ENCODE data around the gene NCAPD2.
A peak's percentile ranks its signal among the peaks of the same experiment; 100 is the strongest.
"Not testable (repeated sequence)": the region's sequence is repeated elsewhere in the genome, so short reads cannot be mapped to it uniquely, and the experiment has no call there.

Gene NCAPD2

DNA sequence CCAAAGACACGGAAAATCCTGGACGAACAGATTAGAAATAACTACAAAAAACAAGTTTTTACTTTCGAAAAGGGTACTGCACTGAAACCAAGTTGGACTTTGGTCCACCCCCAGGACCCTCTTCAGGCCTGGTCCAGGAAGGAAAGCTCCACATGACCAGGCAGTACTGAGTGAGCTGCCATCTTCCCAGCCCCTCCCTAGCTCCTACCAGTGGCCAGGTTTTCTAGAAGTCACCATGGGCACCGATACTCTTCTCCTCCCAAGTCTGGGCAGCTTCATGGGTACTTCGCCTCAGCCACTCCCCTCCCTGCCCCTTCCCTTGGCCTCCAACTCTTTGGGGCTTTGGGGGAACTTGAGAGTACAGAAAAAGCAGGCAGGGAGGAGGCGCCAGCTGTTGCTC is 30.0 kb upstream of the NCAPD2 start:
- no peak for DNase-seq

DNA sequence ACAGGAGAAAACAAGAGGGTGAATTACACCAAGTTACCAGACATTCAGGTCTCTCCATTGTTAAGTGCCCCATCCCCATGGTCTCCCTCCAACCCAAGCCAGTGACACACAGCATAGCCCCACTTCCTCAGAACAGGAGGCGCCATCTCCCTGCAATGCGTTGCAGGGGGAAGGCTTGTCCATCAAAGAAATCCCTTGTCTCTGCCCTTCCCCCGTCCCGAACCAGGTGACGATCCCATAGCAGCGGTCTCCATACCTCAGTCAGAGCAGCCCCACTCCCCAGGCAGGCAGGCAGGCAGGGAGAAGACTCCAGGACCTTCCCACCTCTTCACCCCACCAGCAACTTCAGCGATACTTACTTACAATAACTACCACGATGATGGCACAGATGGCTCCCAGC is 29.4 kb upstream of the NCAPD2 start:
- DNase-seq = no peak

DNA sequence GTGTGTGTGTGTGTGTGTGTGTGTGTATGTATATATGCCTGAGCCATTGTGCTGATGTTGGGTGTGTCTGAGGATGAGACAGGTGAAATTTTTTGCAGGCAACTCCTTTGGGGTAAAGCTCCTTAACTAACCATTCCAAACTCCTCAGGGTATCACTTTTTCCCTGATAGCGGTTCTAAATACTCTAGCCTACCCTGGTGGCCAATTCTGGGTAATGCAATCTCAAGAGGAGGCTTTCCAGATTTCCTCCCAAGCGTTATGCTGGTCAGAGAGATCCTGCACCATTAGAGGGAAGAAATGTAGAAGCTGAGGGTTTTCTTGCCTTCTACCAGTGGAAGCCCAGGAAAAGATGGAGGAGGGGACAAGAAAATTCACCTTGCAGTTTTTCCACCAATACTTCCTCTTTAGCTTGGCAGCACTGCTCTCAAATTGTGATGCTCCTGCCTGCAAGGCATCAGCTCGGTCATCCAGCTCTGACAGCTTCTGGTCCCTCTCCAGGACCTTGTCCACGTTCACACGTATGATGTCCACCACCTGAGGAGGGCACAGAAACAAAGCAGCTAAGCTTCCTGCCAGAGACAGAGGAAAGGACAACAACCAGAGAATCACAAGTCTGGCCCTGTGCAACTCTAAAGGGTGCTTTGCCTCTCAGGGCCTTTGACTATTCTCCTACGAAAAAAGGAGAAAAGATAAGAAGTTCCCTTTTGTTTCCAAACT is 28.3 kb upstream of the NCAPD2 start:
- DNase-seq = peak; percentile 58

DNA sequence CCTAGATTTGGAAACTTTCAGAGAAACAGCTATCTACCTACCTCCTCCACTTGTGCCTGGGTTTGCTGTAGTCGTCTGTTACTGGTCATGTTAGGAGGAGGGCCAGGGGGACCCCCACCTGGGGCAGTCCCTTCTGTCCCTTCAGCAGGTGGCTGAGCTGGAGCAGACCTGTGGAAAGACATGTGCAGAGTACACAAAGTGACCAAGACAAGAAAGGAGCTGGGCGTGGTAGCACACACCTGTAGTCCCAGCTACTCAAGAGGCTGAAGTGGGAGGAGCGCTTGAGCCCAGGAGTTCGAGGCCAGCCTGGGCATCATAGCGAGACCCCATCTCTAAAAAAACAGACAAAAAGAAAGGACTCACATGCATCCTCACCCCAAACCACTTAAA is 27.7 kb upstream of the NCAPD2 start:
- DNase-seq = no peak

DNA sequence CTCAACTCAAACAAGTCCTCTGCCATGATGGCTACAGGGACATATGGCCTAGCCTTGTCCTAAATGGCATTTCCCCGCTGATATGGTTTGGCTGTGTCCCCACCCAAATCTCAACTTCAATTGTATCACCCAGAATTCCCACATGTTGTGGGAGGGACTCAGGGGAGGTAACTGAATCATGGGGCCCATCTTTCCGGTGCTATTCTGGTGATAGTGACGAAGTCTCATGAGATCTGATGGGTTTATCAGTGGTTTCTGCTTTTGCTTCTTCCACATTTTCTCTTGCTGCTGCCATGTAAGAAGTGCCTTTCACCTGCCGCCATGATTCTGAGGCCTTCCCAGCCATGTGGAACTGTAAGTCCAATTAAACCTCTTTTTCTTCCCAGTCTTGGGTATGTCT is 27.2 kb upstream of the NCAPD2 start:
- DNase-seq = not testable (repeated sequence)

DNA sequence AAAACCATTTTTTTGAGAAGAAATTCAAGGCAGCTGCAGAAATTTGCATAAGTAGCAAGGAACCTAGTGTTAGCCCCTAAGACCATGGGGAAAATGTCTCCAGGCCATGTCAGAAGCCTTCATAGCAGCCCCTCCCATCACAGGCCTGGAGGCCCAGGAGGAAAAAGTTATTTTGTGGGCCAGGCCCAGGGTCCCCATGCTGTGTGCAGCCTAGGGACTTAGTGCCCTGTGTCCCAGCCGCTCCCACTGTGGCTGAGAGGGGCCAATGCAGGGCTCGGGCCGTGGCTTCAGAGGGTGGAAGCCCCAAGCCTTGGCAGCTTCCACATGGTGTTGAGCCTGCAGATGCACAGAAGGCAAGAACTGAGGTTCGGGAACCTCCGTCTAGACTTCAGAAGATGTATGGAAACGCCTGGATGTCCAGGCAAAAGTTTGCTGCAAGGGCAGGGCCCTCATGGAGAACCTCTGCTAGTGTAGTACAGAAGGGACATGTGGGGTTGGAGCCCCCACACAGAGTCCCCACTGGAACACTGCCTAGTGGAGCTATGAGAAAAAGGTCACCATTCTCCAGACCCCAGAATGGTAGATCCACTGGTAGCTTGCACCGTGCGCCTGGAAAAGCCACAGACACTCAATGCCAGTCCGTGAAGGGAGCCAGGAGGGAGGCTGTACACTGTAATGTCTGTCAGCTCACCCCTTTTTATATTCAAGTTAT is 26.2 kb upstream of the NCAPD2 start:
- DNase-seq = not testable (repeated sequence)

DNA sequence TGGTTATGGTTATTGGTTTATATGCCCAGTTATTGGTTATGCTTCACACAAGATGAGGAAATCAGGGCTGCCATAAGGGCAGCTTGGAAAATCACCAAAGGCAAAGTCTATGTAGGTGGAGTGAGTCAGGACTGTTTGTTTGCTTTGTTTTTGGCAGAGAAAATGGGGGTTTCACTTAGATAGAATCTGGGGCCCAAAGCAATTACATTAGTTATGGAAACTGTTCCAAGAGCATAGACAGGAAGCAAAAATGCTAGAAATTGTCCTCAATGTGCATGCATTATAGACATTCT is 25.7 kb upstream of the NCAPD2 start:
- DNase-seq = no peak

DNA sequence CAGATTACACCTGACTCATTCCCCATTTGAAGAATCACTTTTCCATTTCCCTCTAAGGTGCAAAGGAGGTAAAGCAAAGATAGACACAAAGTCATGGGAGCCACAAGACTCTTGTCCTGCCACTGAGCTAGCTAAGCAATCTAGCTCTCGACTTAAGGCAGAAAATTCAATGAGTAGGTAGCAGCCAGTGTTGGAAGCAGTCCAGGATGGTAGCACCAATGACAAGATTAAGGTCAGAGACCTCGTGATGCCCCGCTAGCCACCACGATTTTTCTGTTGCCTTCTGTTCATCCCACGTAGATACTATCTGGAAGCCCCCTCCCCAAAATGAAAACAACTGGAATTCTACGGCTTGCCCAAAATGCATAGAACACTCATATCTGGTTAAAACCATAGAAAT is 24.8 kb upstream of the NCAPD2 start:
- DNase-seq = no peak

DNA sequence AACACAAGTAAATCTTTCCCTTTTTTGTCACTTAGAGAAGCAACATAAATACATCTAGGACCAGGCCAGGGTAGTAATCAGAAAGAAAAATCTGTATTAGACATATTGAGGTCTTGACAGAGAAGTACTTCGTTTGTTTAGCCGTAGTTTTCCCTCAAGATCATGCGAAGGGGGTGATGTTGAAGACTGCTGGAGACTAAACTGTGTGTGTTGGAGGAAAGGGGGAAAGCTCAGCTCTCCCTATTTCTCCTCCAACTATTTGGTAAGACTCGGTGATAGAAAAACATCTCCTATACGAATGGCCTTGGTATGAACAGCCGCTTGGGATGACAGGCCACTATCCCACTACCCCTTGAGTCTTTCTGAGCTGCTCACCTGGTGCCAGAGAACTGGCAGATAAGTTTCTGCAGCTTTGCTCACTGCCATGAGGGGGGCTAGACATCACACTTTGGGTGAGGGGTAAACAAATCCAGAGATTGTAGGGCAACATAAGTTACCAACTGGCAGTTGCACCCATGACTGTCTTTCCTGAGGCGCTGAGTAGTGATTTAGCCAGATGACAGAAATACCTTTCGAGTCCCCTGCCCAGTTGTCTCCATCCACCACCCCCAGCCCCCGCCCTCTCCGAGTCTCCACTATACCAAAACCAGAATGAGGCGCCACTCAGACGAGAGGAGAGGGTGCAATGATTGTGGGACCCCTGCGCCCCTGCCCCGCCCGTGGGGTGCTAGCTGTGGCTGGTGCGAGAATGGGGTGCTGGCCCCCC is 24.1 kb upstream of the NCAPD2 start:
- DNase-seq = no peak

DNA sequence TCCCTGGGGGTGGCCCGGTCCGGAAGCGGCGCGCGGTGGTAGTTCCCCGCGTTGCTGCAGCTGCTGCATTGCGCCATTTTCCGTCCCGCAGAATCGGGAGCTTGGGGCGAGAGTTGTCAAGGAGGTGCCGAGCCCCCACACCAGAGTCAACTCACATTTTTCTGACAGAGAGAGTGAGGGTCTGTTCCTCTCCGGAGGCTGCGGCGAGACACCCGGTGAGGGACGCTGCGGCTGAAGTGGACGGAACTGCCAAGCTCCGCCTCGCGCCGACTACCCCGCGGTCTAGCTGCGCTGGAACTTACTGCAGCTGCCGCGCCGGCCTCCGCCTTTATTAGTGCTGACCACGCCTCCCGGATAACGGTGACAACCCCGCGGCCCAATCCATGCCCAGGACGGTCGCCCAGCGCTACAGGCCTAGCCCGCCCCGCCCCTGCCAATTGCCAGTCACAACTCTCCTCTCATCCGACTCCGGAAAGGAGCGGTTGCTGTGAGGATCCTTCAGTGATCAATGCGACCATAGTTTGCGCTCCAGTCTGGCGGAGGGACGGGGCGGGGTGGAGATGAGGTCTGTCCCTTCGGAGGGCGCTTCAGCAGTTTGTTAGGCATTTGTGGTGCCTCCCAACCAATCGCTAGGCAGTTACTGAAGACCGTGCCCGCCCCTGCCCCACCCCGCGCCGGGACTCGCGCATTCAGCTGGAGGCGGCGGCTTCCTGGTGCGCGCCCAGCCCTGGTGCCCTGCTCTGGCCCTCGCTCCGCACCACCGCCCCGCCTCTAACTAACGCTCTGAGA is 23.3 kb upstream of the NCAPD2 start, which contains the start of gene VAMP1:
Gene VAMP1, minus strand, starts transcription at position 303 of the 789 bp plus-strand sequence. Its CDS starts 146 bp downstream, at position 157.
- peak; percentile 95 for DNase-seq

DNA sequence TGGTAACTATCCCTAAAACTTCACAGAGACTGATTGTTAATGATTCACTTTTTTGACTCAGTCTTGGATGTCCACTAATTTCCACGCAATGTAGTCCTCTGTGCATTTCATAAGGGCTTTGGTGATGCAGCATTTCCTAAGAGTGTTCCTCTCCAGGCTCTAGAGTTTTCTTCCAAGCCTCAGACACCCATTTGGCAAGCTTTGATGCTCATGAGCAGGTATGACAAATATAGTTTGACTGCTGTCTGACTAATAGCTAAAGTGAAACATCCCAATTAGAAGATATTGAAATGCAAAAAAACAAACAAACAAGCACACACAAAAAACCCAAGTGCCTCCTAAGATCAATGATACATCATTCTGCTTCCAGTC is 21.9 kb upstream of the NCAPD2 start:
- no peak for DNase-seq

DNA sequence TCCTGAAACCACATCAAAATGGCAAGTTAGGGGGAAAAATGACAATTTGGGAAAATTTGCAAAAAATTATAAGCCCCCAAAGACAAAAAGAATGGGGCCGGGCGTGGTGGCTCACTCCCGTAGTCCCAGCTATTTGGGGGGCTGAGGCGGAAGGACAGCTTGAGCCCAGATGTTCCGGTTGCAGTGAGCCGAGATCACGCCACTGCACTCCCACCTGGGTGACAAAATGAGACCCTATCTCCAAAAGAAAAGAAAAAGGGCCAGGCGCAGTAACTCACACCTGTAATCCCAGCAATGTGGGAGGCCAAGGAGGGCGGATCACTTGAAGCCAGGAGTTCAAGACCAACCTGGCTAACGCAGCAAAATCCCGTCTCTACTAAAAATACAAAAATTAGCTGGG is 21.4 kb upstream of the NCAPD2 start:
- DNase-seq = no peak

DNA sequence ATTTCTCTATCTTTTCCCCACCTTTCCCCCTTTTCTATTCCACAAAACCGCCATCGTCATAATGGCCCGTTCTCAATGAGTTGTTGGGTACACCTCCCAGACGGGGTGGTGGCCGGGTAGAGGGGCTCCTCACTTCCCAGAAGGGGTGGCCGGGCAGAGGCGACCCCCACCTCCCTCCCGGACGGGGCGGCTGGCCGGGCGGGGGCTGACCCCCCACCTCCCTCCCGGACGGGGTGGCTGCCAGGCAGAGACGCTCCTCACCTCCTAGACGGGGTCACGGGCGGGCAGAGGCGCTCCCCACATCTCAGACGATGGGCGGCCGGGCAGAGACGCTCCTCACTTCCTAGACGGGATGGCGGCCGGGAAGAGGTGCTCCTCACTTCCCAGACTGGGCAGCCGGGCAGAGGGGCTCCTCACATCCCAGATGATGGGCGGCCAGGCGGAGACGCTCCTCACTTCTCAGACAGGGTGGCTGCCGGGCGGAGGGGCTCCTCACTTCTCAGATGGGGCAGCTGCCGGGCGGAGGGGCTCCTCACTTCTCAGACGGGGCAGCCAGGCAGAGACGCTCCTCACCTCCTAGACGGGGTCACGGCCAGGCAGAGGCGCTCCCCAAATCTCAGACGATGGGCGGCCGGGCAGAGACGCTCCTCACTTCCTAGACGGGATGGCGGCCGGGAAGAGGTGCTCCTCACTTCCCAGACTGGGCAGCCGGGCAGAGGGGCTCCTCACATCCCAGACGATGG is 18.5 kb upstream of the NCAPD2 start:
- not testable (repeated sequence) for DNase-seq

DNA sequence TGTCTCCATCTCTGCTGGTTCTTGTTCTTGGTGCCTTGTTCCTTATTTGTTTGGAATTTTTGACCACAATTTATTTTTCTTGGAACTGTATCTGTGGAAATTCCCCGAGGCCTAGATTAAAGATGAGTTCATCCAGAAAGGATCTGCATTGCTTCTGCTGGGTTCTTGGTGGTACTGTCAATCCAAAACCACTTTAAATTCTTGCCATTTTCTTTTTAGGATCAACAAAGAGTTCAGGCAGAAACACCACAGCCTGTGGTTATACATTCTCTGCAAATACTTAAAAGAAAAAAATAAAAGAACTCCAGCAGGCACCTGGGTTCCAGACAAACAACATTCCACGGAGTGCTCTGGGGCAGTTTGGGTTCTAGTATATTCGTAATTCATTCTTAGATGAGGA is 17.4 kb upstream of the NCAPD2 start:
- no peak for DNase-seq

DNA sequence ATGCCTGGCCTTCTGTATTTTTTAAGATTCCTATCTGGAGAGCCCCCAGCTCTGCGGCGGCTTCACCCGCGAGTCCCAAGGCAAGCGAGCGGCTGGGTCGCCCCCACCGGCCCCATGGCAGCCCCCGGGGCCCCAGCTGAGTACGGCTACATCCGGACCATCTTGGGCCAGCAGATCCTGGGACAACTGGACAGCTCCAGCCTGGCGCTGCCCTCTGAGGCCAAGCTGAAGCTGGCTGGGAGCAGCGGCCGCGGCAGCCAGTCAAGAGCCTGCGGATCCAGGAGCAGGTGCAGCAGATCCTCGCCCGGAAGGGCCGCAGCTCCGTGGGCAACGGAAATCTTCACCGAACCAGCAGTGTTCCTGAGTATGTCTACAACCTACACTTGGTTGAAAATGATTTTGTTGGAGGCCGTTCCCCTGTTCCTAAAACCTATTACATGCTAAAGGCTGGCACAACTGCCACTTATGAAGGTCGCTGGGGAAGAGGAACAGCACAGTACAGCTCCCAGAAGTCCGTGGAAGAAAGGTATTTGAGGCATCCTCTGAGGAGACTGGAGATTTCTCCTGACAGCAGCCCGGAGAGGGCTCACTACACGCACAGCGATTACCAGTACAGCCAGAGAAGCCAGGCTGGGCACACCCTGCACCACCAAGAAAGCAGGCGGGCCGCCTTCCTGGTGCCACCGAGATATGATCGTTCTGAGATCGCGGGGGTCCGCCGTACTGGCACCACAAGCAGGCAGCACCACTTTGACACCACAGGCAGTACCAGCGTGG is 16.1 kb upstream of the NCAPD2 start:
- not testable (repeated sequence) for DNase-seq

DNA sequence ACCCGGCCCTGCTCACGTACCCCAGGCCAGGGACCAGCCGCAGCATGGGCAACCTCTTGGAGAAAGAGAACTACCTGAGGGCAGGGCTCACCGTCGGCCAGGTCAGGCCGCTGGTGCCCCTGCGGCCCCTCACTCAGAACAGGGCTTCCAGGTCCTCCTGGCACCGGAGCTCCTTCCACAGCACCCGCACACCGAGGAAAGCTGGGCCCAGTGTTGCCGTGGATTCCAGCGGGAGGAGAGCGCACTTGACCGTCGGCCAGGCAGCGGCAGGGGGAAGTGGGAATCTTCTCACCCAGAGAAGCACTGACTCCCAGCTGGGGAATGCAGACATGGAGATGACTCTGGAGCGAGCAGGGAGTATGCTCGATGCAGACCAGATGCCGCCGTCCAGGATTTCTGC is 15.5 kb upstream of the NCAPD2 start:
- no peak for DNase-seq

DNA sequence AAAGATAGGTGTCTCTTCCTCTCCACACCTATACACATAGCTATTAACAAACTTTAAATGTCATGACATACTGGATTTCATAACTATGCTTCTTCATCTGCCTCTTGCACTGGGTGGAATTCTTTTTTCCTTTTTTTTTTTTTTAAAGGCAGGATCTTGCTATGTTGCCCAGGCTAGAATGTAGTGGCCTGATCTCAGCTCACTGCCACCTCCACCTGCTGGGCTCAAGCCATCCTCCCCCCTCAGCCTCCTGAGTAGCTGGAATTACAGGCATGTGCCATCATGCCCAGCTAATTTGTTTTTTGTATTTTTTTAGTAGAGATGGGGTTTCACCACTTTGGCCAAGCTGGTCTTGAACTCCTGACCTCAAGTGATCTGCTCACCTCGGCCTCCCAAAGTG is 5.7 kb upstream of the NCAPD2 start:
- no peak for DNase-seq

DNA sequence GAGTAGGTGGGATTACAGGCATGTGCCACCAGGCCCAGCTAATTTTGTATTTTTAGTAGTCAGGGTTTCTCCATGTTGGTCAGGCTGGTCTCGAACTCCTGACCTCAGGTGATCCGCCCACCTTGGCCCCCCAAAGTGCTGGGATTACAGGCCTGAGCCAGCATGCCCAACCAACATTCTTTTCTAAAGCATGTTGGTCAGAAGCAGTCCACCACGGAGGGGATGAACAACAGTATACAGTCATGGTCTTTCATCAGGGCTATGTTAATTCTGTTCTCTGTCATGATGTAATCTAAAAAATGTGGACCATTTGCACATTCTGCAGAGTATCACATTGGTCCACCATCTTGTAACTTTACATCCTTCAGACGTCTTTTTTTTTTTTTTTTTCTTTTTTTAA is 4.5 kb upstream of the NCAPD2 start:
- DNase-seq = no peak

DNA sequence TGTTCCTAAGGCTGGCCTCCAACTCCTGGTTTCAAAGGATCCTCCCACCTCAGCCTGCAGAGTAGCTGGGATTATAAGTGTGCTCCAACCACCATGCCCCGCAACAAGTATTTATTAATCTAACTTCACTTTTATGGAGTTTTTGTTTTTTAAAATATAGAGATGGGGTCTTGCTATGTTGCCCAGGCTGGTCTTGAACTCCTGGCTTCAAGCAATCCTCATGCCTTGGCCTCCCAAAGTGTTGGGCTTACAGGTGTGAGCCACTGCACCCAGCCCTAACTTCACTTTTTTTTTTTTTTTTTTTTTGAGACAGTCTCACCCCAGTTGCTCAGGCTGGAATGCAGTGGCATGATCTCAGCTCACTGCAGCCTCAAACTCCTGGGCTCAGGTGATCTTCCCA is 3.2 kb upstream of the NCAPD2 start:
- not testable (repeated sequence) for DNase-seq

DNA sequence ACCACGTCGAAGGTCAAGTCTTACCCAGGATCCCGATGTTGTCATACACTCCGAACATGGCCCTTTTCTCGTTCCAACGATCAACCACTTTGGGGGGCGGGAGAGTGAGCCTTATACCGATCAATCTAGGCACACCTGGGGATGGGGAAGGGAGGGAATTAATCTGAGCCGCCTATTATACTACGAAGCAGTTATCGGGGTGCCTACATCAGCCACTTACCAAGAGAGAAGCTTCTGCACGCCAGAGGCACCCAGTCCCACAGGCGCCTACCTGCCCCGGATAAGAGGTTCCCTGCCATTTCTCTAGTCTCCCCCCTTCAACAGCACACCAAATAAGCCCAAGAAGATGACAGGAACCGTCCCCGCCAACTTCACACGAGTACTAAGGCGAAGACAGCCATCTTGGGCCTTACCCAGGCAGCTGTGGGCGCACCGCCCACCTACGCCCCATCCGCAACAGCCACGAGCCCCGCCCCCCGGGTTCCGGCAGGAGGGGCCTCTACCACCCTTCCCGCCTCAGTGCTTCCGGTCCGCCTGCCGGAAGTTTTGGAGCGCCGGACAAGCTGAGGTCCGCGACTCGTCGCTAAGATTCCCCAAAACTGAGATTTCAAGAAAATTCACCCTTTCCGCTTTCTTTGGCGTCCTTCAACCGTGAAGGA is 935 bp upstream of the NCAPD2 start, which contains the start of gene MRPL51:
Gene MRPL51, minus strand, starts transcription at position 425 of the 659 bp plus-strand sequence. Its CDS starts 126 bp downstream, at position 299.
- peak; percentile 93 for DNase-seq

DNA sequence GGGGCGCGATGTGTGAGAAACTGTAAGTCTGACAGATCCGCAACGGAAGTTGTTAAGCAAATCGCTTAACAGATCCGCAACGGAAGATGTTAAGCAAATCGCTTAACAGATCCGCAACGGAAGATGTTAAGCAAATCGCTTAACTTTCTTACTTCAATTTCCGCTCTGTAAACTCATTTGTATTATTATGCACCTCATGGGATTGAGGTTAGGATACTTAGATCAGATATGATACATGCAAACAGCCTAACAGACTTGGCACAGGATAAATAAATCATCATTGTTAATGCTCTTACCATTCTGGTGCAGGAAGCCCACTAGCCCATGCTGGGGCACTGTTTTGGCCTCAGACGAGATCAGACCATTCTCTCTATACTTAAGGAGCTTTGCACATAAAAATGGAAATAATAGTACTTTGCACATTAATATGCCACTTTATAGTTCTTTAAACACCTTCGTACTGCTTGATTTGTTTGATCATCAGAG is 399 bp downstream of the NCAPD2 start:
- peak; percentile 41 for DNase-seq

Data from NCI-H1092 treated with DMSO at 0.1 percent for 48 hours (cell line).